GM12874 (cell line): Measurements from ENCODE around the gene TPRG1.

Experiments used
- CTCF ChIP-seq: IDR thresholded peaks from 2 replicates; pipeline ENCODE4 v1.5.1; 2011; ENCODE audit warnings: low read depth, mild to moderate bottlenecking, control low read depth, low read length, moderate library complexity; ENCODE audit not compliant: insufficient read depth

TPRG1 gene

GRCh38 chr3:189137416-189137815 lies 34.4 kb upstream of the TPRG1 start:
- no peak for TF ChIP-seq CTCF

GRCh38 chr3:189138901-189139610 lies 32.7 kb upstream of the TPRG1 start:
- no peak for TF ChIP-seq CTCF

DNA sequence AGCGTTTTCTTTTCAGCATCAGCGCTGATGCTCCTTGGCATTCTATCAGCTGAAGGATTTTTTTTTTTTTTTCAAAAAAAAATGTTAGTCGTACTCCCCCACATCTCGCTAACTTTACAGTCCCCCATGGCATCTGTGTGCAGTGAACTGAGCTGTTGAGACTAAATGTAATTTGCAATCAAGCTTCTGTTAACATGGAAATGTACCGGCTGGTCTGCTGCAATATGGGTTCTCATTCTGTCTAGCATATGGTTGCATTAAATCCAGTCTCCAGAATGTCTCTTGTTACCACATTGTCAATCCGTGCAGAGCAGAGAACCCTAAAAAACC lies 32.2 kb upstream of the TPRG1 start:
- no peak for TF ChIP-seq CTCF

GRCh38 chr3:189142527-189142926 lies 29.2 kb upstream of the TPRG1 start:
- TF ChIP-seq CTCF = no peak

DNA sequence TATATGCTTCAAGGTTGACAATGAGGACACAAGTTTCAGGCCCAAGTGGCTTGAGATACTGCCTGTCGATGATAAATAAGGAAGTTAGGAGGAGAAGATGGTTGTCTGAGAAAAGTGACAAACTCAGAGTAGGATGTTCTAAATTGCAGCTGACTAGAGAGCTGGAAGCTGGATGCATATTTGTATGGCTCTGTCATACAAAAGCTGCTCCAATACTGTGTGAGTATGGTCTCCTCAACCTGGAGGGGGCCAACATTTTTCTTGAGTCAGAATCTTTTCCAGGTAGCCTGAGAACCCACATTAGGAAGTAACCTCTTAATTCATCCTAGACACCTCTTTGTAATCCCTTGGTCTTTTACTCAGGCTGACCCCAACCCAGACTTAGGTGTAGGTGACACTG lies 28.4 kb upstream of the TPRG1 start:
- no peak for TF ChIP-seq CTCF

- TF ChIP-seq CTCF = no peak
Measured at GRCh38 chr3:189143771-189144170, 28.0 kb upstream of the TPRG1 start.

DNA sequence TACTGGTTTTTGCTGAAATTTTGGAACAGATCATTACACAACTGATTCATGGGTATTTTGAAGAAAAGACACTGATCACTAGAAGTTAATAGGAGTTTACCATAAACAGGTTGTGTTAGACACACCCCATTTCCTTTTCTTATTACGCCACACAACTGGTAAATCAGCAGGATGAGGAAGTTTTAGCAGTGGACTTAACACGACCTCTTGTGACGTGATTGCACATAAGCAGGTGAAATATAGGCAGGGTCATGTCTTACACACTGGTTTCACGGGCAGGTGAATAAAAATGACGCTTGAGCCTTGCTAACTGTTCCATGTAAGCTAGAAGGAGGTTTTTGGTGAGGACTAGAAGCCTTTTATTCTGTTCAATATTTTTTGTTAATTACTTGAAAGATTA lies 27.1 kb upstream of the TPRG1 start:
- TF ChIP-seq CTCF = no peak
